HEK293 (cell line): ENCODE results near the gene SPATA2.

Experiments used
- AEBP2 ChIP-seq: fragments of 450-650 bp; formaldehyde crosslinking; IDR thresholded peaks from 2 replicates; pipeline ENCODE4 v1.5.1; 2016; ENCODE audit warnings: missing biosample characterization, missing genetic modification characterization, borderline replicate concordance
- BCL6B ChIP-seq: fragments of 450-650 bp; formaldehyde crosslinking; IDR thresholded peaks from 2 replicates; pipeline ENCODE4 v1.5.1; 2017; ENCODE audit warnings: missing biosample characterization, missing genetic modification characterization
- IKZF3 ChIP-seq: fragments of 450-650 bp; IDR thresholded peaks from 2 replicates; pipeline ENCODE4 v1.5.0; 2018; ENCODE audit warnings: missing biosample characterization, mild to moderate bottlenecking, missing genetic modification characterization, moderate library complexity
- KLF1 ChIP-seq: fragments of 450-650 bp; formaldehyde crosslinking; IDR thresholded peaks from 2 replicates; pipeline ENCODE4 v1.5.1; 2016; ENCODE audit warnings: missing biosample characterization, missing genetic modification characterization
- PATZ1 ChIP-seq: fragments of 450-650 bp; formaldehyde crosslinking; IDR thresholded peaks from 2 replicates; pipeline ENCODE4 v1.5.1; 2016; ENCODE audit warnings: missing biosample characterization, missing genetic modification characterization
- REPIN1 ChIP-seq: fragments of 450-650 bp; formaldehyde crosslinking; IDR thresholded peaks from 2 replicates; pipeline ENCODE4 v1.5.1; 2017; ENCODE audit warnings: missing biosample characterization, missing genetic modification characterization, low read depth
- SETDB1 ChIP-seq: IDR thresholded peaks from one replicate; pipeline ENCODE4 v1.6.1; 2017; ENCODE audit warnings: mild to moderate bottlenecking, low read length, moderate library complexity, mixed read lengths; ENCODE audit not compliant: insufficient read length
- ZBTB21 ChIP-seq: fragments of 450-650 bp; formaldehyde crosslinking; IDR thresholded peaks from 2 replicates; pipeline ENCODE4 v1.5.1; 2017; ENCODE audit warnings: missing biosample characterization, missing genetic modification characterization
- ZBTB48 ChIP-seq: fragments of 450-650 bp; formaldehyde crosslinking; IDR thresholded peaks from 2 replicates; pipeline ENCODE4 v1.5.1; 2016; ENCODE audit warnings: missing biosample characterization, missing genetic modification characterization
- ZNF112 ChIP-seq: fragments of 450-650 bp; formaldehyde crosslinking; IDR thresholded peaks from 2 replicates; pipeline ENCODE4 v1.5.0; 2017; ENCODE audit warnings: missing biosample characterization, missing genetic modification characterization
- ZNF157 ChIP-seq: fragments of 450-650 bp; formaldehyde crosslinking; IDR thresholded peaks from 2 replicates; pipeline ENCODE4 v1.5.1; 2016; ENCODE audit warnings: missing biosample characterization, missing genetic modification characterization
- ZNF266 ChIP-seq: fragments of 450-650 bp; formaldehyde crosslinking; IDR thresholded peaks from 2 replicates; pipeline ENCODE4 v1.5.1; 2016; ENCODE audit warnings: missing biosample characterization, missing genetic modification characterization, low read depth
- ZNF311 ChIP-seq: fragments of 450-650 bp; formaldehyde crosslinking; IDR thresholded peaks from 2 replicates; pipeline ENCODE4 v1.5.1; 2017; ENCODE audit warnings: missing biosample characterization, missing genetic modification characterization, borderline replicate concordance
- ZNF354C ChIP-seq: fragments of 450-650 bp; formaldehyde crosslinking; IDR thresholded peaks from 2 replicates; pipeline ENCODE4 v1.5.1; 2016; ENCODE audit warnings: missing biosample characterization, missing genetic modification characterization, low read depth, borderline replicate concordance
- ZNF423 ChIP-seq: fragments of 450-650 bp; formaldehyde crosslinking; IDR thresholded peaks from 2 replicates; pipeline ENCODE4 v1.5.1; 2016; ENCODE audit warnings: missing biosample characterization, missing genetic modification characterization
- ZNF426 ChIP-seq: fragments of 450-650 bp; formaldehyde crosslinking; IDR thresholded peaks from 2 replicates; pipeline ENCODE4 v1.5.1; 2017; ENCODE audit warnings: missing biosample characterization, missing genetic modification characterization, mild to moderate bottlenecking, inconsistent platforms, moderate library complexity
- ZNF514 ChIP-seq: fragments of 450-650 bp; formaldehyde crosslinking; IDR thresholded peaks from 2 replicates; pipeline ENCODE4 v1.5.1; 2016; ENCODE audit warnings: missing biosample characterization, missing genetic modification characterization
- ZNF560 ChIP-seq: fragments of 450-650 bp; formaldehyde crosslinking; IDR thresholded peaks from 2 replicates; pipeline ENCODE4 v1.5.1; 2017; ENCODE audit warnings: missing biosample characterization, missing genetic modification characterization, borderline replicate concordance
- ZNF645 ChIP-seq: fragments of 450-650 bp; formaldehyde crosslinking; IDR thresholded peaks from 2 replicates; pipeline ENCODE4; 2016; ENCODE audit warnings: missing biosample characterization, missing genetic modification characterization
- ZNF747 ChIP-seq: fragments of 450-650 bp; formaldehyde crosslinking; IDR thresholded peaks from 2 replicates; pipeline ENCODE4 v1.5.1; 2016; ENCODE audit warnings: missing biosample characterization, missing genetic modification characterization
- ZNF76 ChIP-seq: fragments of 450-650 bp; formaldehyde crosslinking; IDR thresholded peaks from 2 replicates; pipeline ENCODE4; 2016; ENCODE audit warnings: low read depth, missing biosample characterization, missing genetic modification characterization, borderline replicate concordance
- ZNF792 ChIP-seq: fragments of 450-650 bp; formaldehyde crosslinking; IDR thresholded peaks from 2 replicates; pipeline ENCODE4 v1.5.1; 2016; ENCODE audit warnings: missing biosample characterization, missing genetic modification characterization
- ZSCAN16 ChIP-seq: fragments of 450-650 bp; formaldehyde crosslinking; IDR thresholded peaks from 2 replicates; pipeline ENCODE4 v1.5.1; 2016; ENCODE audit warnings: missing biosample characterization, missing genetic modification characterization
- TF ChIP-seq, protein P1 (sequence below): fragments of 450-650 bp; formaldehyde crosslinking; IDR thresholded peaks from 2 replicates; pipeline ENCODE4 v1.5.1; 2017; ENCODE audit warnings: missing biosample characterization, missing genetic modification characterization
- TF ChIP-seq, protein P2 (sequence below): fragments of 450-650 bp; formaldehyde crosslinking; IDR thresholded peaks from 2 replicates; pipeline ENCODE4 v1.5.1; 2016; ENCODE audit warnings: missing biosample characterization, missing genetic modification characterization, borderline replicate concordance
- TF ChIP-seq, protein P3 (sequence below): fragments of 450-650 bp; formaldehyde crosslinking; IDR thresholded peaks from 2 replicates; pipeline ENCODE4 v1.5.1; 2017; ENCODE audit warnings: missing biosample characterization, missing genetic modification characterization

The SPATA2 gene

GRCh38 chr20:49935746-49936152 is 20.4 kb upstream of the SPATA2 start (continued):
- TF ChIP-seq ZNF354C (tag by site-specific recombination), result no peak
- no peak for TF ChIP-seq BCL6B (tag by site-specific recombination)
- no peak for TF ChIP-seq REPIN1 (tag by site-specific recombination)
- TF ChIP-seq ZNF747, result no peak
- TF ChIP-seq ZNF560 (tag by site-specific recombination), result no peak
- TF ChIP-seq ZNF311 (tag by site-specific recombination), result no peak
- no peak for TF ChIP-seq ZSCAN16 (tag by site-specific recombination)
- no peak for TF ChIP-seq ZNF792
- TF ChIP-seq, protein P1, sequence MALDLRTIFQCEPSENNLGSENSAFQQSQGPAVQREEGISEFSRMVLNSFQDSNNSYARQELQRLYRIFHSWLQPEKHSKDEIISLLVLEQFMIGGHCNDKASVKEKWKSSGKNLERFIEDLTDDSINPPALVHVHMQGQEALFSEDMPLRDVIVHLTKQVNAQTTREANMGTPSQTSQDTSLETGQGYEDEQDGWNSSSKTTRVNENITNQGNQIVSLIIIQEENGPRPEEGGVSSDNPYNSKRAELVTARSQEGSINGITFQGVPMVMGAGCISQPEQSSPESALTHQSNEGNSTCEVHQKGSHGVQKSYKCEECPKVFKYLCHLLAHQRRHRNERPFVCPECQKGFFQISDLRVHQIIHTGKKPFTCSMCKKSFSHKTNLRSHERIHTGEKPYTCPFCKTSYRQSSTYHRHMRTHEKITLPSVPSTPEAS, result no peak
- 0 out of 2 replicates have a peak, but pooled peaks have one; percentile 15 for TF ChIP-seq ZBTB21 (tag by site-specific recombination)
- TF ChIP-seq, protein P2, sequence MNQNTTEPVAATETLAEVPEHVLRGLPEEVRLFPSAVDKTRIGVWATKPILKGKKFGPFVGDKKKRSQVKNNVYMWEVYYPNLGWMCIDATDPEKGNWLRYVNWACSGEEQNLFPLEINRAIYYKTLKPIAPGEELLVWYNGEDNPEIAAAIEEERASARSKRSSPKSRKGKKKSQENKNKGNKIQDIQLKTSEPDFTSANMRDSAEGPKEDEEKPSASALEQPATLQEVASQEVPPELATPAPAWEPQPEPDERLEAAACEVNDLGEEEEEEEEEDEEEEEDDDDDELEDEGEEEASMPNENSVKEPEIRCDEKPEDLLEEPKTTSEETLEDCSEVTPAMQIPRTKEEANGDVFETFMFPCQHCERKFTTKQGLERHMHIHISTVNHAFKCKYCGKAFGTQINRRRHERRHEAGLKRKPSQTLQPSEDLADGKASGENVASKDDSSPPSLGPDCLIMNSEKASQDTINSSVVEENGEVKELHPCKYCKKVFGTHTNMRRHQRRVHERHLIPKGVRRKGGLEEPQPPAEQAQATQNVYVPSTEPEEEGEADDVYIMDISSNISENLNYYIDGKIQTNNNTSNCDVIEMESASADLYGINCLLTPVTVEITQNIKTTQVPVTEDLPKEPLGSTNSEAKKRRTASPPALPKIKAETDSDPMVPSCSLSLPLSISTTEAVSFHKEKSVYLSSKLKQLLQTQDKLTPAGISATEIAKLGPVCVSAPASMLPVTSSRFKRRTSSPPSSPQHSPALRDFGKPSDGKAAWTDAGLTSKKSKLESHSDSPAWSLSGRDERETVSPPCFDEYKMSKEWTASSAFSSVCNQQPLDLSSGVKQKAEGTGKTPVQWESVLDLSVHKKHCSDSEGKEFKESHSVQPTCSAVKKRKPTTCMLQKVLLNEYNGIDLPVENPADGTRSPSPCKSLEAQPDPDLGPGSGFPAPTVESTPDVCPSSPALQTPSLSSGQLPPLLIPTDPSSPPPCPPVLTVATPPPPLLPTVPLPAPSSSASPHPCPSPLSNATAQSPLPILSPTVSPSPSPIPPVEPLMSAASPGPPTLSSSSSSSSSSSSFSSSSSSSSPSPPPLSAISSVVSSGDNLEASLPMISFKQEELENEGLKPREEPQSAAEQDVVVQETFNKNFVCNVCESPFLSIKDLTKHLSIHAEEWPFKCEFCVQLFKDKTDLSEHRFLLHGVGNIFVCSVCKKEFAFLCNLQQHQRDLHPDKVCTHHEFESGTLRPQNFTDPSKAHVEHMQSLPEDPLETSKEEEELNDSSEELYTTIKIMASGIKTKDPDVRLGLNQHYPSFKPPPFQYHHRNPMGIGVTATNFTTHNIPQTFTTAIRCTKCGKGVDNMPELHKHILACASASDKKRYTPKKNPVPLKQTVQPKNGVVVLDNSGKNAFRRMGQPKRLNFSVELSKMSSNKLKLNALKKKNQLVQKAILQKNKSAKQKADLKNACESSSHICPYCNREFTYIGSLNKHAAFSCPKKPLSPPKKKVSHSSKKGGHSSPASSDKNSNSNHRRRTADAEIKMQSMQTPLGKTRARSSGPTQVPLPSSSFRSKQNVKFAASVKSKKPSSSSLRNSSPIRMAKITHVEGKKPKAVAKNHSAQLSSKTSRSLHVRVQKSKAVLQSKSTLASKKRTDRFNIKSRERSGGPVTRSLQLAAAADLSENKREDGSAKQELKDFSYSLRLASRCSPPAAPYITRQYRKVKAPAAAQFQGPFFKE (tag by site-specific recombination), result no peak
- no peak for TF ChIP-seq ZNF426 (tag by site-specific recombination)
- TF ChIP-seq, protein P3, sequence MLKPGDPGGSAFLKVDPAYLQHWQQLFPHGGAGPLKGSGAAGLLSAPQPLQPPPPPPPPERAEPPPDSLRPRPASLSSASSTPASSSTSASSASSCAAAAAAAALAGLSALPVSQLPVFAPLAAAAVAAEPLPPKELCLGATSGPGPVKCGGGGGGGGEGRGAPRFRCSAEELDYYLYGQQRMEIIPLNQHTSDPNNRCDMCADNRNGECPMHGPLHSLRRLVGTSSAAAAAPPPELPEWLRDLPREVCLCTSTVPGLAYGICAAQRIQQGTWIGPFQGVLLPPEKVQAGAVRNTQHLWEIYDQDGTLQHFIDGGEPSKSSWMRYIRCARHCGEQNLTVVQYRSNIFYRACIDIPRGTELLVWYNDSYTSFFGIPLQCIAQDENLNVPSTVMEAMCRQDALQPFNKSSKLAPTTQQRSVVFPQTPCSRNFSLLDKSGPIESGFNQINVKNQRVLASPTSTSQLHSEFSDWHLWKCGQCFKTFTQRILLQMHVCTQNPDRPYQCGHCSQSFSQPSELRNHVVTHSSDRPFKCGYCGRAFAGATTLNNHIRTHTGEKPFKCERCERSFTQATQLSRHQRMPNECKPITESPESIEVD (tag by site-specific recombination), result 0 out of 2 replicates have a peak, but pooled peaks have one; percentile 0
- no peak for TF ChIP-seq ZNF423
- no peak for TF ChIP-seq ZNF645 (tag by site-specific recombination)
- TF ChIP-seq ZNF266, result no peak
- TF ChIP-seq KLF1 (tag by site-specific recombination), result peak; percentile 36; the same call in 1 of the 2 replicates
- no peak for TF ChIP-seq SETDB1
- TF ChIP-seq ZNF157 (tag by site-specific recombination), result no peak
- TF ChIP-seq ZNF514 (tag by site-specific recombination), result no peak
- no peak for TF ChIP-seq ZNF76 (tag by site-specific recombination)
- TF ChIP-seq ZNF112 (tag by site-specific recombination), result no peak
- TF ChIP-seq PATZ1 (tag by site-specific recombination), result no peak
- no peak for TF ChIP-seq IKZF3 (tag by site-specific recombination)
- TF ChIP-seq AEBP2, result no peak
- no peak for TF ChIP-seq ZBTB48 (tag by site-specific recombination)
